ENCODE data around the gene SEPHS2.
"Not testable (repeated sequence)": the region's sequence is repeated elsewhere in the genome, so short reads cannot be mapped to it uniquely, and the experiment has no call there.

SEPHS2 gene

DNA sequence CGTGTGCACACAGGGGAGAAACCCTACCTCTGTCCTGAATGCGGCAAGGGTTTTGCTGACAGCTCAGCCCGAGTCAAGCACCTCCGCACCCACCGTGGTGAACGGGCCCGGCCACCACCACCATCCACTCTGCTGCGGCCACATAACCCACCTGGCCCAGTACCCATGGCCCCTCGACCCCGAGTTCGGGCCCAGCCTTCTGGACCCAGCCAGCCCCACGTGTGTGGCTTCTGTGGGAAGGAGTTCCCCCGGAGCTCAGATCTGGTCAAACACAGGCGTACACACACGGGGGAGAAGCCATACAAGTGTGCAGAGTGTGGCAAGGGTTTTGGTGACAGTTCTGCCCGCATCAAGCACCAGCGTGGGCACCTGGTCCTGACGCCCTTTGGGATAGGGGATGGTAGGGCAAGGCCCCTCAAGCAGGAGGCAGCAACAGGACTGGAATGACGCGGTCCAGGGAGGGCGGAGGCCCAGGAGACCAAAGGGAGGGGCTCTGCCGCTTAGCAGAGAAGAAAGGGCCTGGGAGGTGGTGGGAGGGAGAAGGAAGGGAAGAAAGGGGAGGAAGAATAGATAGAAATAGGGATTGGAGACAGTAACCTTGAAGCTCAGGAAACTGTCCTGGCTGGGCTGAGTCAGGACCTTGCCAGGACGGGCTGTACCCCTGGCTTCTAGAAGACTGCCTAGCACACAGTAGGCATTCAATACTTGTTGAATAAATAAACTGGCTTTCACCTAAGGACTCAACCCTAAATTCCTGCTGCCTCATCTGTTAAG, 46.8 kb downstream of the SEPHS2 start:
- DNase-seq (ENCODE audit: low spot score): no peak

DNA sequence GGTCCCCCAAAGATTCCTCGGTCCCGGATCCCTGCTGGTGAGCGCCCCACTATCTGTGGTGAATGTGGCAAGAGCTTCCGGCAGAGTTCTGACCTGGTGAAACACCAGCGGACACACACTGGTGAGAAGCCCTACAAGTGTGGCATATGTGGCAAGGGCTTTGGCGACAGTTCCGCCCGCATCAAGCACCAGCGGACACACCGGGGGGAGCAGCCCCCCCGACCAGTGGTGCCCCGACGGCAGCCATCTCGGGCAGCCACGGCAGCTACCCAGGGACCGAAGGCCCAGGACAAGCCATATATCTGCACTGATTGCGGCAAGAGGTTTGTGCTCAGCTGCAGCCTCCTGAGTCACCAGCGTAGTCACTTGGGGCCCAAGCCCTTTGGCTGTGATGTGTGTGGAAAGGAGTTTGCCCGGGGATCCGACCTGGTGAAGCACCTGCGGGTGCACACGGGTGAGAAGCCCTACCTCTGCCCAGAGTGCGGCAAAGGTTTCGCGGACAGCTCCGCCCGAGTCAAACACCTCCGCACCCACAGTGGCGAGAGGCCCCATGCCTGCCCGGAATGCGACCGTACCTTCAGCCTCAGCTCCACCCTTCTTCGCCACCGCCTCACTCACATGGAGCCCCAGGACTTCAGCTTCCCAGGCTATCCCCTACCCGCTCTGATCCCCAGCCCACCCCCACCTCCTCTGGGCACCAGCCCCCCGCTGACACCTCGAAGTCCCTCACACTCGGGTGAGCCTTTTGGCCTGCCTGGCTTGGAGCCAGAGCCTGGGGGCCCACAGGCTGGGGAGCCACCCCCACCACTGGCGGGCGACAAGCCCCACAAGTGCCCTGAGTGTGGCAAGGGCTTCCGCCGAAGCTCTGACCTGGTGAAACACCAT, 47.7 kb downstream of the SEPHS2 start:
- no peak for DNase-seq (ENCODE audit: low spot score)

DNA sequence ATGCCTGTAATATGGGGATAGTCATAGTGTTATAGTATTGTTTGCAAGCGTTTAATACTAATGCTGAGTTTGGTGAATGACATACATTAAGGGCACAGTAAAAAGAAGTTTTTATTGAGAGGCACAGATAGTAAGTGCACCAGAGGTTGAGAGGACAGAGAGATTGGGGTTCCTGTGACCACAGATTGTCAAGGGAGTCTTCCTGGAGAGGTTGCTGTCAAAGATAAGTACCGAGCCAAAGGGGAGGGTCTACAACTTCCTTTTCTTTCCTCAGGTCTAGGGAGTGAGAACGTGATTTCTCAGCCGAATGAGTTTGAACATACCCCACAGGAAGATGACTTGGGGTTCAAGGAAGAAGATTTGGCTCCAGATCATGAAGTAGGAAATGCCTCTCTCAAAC, 48.6 kb downstream of the SEPHS2 start:
- DNase-seq (ENCODE audit: low spot score): no peak

DNA sequence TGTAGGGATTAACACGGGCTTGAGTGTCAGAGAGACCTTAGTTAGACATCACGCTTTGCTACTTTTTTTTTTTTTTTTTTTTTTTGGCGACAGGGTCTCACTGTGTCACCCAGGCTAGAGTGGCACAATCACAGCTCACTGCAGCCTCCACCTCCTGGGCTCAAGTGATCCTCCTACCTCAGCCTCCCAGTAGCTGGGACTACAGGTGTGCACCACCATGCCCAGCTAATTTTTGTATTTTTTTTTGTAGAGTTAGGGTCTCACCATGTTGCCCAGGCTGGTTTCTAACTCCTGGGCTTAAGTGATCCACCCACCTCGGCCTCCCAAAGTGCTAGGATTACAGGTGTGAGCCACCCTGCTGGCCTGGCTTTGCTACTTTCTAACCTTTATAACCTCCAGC, 49.0 kb downstream of the SEPHS2 start:
- not testable (repeated sequence) for DNase-seq (ENCODE audit: low spot score)

DNA sequence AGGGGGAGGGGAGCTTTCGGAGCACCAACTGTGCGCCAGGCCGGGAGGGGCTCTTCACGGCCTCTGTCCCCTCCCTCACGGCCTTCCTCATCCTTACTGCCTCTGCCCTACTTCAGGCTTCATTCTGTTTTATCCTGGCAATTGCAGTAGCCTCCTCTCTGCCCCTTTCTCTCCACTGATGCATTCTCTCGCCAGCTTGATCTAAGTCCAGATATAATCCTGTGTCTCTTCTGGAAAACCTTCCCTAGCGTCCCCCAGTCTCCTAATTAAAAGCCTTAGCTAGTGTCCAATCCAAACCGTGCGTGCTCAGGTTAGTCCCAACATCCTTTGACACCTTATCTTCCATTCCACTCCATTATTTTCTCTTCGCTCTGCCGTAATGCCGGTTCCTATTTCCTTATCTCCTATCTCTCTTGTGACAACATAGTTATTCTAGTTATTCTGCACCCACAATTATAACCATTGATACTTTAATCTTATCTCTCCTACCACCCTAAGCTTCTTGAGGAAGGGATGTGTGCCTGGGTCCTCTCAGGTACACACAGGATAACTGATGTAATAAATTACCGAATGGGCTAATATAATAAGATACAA, 49.6 kb downstream of the SEPHS2 start:
- DNase-seq (ENCODE audit: low spot score): no peak

DNA sequence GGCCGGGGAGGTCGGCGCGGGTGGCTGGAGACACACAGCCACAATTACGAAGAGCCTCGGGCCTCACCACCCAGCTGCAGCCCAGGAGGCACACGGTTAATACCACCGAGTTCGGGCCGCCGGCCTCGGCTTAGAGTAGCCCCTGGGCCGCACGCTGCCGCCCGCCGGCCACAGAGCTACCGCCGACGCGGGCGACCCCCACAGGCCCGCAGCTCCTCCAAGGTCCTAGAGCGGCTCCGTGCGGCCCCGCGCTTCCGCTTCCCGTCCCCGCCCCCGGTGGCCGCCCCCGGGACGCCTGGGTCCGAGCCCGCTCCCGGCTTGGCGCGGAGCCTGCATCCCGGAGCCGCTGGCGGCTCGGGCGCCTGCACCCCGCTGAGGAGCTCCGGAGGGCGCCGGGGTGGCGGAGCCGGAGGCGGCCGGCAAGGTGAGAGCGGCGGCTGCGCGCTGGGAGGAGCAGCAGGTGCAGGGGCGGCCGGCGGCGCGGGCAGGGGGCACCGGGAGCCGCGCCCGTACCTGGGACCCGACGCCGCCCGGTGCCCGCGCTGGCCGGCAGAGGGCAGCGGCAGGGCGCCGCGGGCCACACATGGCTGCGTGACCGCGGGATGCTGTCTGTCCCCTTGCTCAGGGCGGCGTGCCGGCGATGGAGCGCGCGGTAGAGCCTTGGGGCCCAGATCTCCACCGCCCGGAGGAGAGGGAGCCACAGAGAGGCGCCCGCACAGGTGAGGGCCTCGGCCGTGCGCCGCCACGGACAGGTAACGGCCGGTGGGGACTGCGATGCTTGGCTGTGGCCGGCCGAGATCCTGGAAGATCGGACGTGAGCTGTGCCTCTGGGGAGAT, 50.3 kb downstream of the SEPHS2 start, which contains the start of gene ZNF48:
ZNF48 (plus strand) TSS at position 266 of the 837 bp plus-strand sequence; CDS start at position 641, 375 bp downstream.
- peak; percentile 94 for DNase-seq (ENCODE audit: low spot score)

DNA sequence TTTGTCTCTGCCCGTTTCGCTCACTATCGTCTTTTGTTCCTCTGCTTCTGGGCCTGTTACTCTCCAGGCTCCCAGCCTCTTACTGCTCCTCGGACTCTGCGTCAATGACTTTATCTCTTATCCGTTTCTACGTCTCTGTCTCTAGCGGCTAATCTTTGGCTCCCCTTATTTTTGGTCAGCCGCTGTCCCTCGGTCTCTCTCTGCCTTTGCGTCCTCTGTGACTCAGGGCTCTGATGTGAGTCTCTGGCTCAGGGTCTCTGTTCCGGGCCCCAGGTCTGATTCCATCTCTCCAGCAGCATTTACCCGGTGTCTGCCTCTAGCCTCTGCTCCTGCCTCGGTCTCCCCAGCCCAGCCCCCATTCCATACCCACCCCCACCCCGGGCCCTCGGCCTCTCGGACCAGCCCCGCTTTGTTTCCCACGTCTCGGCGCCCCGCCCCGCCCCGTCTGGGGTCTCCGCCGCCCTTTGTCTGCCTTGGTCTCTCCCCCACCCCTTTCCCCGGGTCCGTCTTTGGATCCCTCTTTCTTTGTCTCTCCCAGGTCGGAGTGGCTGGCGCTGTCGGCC, 51.0 kb downstream of the SEPHS2 start:
- no peak for DNase-seq (ENCODE audit: low spot score)
